ENCODE data around the gene DEGS2.
"Not testable (repeated sequence)": the region's sequence is repeated elsewhere in the genome, so short reads cannot be mapped to it uniquely, and the experiment has no call there.

The DEGS2 gene

GRCh38 chr14:100178691-100179090, 19.2 kb upstream of the DEGS2 start:
- DNase-seq (ENCODE audit: low spot score): no peak

- DNase-seq (ENCODE audit: low spot score): no peak
Measured at GRCh38 chr14:100176811-100177327, 17.4 kb upstream of the DEGS2 start.

GRCh38 chr14:100173353-100173752, 13.9 kb upstream of the DEGS2 start:
- DNase-seq (ENCODE audit: low spot score): no peak

GRCh38 chr14:100172811-100173210, 13.4 kb upstream of the DEGS2 start:
- no peak for DNase-seq (ENCODE audit: low spot score)

GRCh38 chr14:100170880-100171279, 11.4 kb upstream of the DEGS2 start:
- DNase-seq (ENCODE audit: low spot score): no peak

- no peak for DNase-seq (ENCODE audit: low spot score)
Measured at GRCh38 chr14:100168506-100168905, 9.1 kb upstream of the DEGS2 start.

GRCh38 chr14:100165831-100166440, 6.5 kb upstream of the DEGS2 start:
- DNase-seq (ENCODE audit: low spot score): no peak

- no peak for DNase-seq (ENCODE audit: low spot score)
Measured at GRCh38 chr14:100165376-100165775, 5.9 kb upstream of the DEGS2 start.

- no peak for DNase-seq (ENCODE audit: low spot score)
Measured at GRCh38 chr14:100160534-100160916, 1.1 kb upstream of the DEGS2 start.

GRCh38 chr14:100159865-100160533, 554 bp upstream of the DEGS2 start:
- DNase-seq (ENCODE audit: low spot score): no peak

GRCh38 chr14:100158566-100159093, 815 bp downstream of the DEGS2 start:
- peak; percentile 42 for DNase-seq (ENCODE audit: low spot score)

- not testable (repeated sequence) for DNase-seq (ENCODE audit: low spot score)
Measured at GRCh38 chr14:100157548-100158232, 1.8 kb downstream of the DEGS2 start.

GRCh38 chr14:100156776-100157175, 2.7 kb downstream of the DEGS2 start:
- peak; percentile 81 for DNase-seq (ENCODE audit: low spot score)

- peak; percentile 79 for DNase-seq (ENCODE audit: low spot score)
Measured at GRCh38 chr14:100155756-100156616, 3.5 kb downstream of the DEGS2 start.

- DNase-seq (ENCODE audit: low spot score): peak; percentile 76
Measured at GRCh38 chr14:100155049-100155621, 4.3 kb downstream of the DEGS2 start.

- no peak for DNase-seq (ENCODE audit: low spot score)
Measured at GRCh38 chr14:100153560-100153959, 5.9 kb downstream of the DEGS2 start.

GRCh38 chr14:100152091-100152490, 7.4 kb downstream of the DEGS2 start:
- peak; percentile 7 for DNase-seq (ENCODE audit: low spot score)

GRCh38 chr14:100150932-100151587, 8.4 kb downstream of the DEGS2 start:
- DNase-seq (ENCODE audit: low spot score): no peak

GRCh38 chr14:100149851-100150611, 9.4 kb downstream of the DEGS2 start:
- DNase-seq (ENCODE audit: low spot score): no peak
